NCI-H1105 treated with DMSO at 0.1 percent for 48 hours (cell line): ENCODE measurements around the gene KCNG2.

Source experiments
- DNase-seq: peaks from one replicate; lab custom pipeline; 2025; lab: John Stamatoyannopoulos, UW

Gene KCNG2

DNA sequence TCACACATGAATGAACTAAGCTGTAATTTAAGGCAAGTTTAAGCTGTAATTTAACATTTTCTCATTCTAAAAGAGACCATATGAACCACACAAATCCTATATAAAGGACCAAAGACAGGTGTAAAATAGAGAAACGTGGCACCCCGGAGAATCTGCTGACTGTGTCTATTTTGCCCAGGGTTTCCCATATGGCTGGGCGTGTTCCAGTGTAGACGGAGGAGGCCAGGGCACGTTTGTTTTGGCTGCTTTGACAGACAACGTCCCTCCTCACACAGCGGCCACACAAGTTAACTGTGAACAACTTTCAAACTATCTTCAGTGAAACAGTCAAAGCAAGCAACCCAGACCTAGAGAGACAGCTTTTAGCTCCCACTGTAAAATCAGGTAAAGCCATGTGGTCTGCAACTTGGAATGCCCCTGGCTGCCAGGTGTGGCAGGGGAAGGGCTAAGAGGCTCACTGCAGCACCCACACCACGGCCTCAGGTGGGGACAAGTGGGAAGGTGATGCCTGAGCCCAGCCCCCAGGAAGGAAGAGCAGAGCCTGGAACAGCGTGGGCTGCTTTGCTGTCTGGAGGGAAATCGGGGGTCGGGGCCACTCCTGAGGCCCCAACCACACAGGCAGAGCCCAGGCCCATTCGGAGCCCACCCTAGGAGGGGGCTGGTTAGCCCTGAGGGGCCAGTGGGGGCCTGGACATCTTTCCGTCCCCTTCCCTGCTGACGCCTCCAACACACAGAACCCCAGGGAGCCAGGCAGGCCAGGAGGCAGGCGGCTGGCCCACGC, 113.0 kb downstream of the KCNG2 start:
- no peak for DNase-seq

DNA sequence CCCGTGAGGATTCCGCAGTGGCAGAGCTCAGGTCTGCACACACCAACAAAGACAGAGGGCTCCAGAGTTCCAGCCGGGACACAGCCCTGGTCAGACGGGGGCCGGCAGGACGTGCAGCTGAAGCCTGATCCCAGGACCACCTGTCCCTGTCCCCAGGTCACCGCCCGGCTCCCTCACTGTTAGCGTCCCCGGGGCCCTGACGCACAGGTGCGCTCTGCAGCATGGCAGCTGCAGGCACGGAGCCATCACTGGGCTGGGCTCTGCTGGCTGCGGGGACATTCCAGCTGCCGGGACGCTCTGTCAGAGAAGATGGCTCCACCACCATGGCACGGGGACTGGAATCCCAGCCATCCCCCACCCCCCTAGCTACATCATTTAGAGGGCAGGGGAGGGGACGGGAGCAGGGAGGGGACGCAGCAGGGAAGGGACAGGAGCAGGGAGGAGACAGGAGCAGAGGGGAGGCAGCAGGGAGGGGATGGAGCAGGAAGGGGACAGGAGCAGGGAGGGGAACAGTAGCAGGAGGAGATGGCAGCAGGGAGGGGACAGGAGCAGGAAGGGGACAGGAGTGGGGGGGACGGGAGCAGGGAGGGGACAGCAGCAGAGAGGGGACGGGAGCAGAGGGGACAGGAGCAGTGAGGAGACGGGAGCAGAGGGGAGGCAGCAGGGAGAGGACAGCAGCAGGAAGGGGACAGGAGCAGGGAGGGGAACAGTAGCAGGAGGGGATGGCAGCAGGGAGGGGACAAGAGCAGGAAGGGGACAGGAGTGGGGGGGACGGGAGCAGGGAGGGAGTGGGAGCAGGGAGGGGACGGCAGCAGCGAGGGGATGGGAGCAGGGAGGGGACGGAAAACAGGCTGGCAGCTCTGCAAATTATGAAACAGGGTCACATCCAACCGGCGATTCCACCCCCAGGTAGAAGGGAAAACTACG, 113.9 kb downstream of the KCNG2 start:
- no peak for DNase-seq

DNA sequence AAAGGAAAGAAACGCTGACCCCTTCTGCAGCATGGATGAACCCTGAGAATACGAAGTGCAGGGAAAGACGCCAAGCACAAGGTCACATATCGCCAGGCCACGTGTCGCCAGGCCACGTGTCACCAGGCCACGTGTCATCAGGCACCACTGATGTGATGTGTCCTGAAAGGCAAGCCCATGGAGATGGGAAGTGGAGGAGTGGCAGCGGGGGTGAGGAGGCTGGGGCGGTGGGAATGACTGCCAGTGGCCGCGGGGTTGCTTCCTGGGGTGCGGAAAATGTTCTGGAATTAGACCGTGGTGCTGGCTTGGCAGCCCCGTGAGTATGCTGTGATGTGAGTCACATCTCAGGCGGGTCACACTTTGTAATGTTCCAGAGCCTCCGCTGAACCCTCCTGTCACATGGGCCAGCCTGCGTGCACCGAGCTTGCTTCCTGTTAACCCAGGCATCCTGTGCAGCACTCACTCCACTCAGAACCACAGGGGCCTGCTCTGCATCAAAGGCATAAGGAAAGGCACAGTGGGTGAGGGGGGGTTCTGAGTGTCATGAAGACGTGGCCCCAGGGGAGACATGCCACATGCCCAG, 114.8 kb downstream of the KCNG2 start:
- DNase-seq, result no peak

DNA sequence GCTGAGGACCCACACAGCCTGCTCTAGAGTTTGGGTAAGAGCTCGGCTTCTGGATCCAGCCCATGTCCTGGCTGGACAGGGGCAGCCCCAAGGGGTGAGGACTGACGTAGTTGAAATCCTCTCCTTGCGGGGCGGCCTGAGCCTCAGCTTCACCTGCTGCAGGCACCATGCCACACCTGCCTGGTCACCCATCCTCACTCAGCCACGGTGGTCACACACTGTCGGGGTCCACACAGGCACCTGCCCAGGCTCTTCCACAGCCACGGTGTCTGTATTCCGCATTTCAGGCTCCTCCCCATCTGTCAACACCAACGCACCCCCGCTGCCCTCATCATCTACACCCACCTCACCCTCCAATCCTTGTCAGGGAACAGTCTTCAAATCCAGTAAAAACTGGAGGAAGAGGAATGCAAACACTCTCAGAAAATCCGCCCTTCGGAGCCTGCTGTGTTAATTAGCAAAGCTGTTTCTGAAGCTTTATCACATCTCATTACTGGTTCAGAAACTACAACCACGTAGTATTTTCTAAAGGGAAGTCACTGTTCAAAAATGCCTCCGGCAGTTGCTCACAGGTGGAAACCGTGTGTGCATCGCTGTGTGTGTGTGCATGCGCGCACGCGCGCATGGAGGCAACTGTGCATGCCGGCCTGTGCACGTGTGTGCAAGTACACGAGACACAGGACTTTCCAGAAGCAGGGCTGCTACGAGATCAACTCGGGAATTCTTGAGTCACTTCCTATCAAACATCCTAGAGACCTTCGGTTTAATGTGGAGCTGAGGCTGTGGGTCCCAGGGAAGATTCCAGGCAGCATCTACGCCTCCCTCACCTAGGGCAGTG, 115.5 kb downstream of the KCNG2 start:
- no peak for DNase-seq

DNA sequence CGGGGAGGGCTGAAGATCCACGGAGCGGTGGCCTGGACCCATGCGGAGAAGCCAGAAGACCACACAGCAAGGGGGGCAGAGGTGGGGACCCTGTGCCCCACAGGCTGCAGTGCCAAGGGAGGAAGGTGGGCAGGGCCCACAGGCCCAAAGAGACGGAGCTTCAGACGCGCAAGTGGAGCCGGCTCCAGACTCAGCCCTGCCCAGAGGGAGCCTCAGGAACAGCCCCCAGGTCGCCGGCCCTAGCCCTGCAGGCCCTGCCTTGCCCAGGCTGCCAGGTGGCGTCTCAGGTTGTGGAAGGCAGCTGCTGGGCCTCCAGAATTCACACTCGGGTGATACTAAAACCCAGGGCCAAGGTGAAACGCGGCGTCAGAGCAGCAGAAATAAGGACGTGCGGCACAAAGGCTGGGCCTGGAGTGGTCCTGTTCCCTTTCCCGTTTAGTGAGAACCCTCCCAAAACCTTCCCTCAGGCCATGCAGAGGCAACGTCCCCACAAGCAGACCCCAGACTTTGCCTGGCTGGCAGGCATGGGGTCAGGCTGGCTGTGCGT, 116.9 kb downstream of the KCNG2 start:
- no peak for DNase-seq

DNA sequence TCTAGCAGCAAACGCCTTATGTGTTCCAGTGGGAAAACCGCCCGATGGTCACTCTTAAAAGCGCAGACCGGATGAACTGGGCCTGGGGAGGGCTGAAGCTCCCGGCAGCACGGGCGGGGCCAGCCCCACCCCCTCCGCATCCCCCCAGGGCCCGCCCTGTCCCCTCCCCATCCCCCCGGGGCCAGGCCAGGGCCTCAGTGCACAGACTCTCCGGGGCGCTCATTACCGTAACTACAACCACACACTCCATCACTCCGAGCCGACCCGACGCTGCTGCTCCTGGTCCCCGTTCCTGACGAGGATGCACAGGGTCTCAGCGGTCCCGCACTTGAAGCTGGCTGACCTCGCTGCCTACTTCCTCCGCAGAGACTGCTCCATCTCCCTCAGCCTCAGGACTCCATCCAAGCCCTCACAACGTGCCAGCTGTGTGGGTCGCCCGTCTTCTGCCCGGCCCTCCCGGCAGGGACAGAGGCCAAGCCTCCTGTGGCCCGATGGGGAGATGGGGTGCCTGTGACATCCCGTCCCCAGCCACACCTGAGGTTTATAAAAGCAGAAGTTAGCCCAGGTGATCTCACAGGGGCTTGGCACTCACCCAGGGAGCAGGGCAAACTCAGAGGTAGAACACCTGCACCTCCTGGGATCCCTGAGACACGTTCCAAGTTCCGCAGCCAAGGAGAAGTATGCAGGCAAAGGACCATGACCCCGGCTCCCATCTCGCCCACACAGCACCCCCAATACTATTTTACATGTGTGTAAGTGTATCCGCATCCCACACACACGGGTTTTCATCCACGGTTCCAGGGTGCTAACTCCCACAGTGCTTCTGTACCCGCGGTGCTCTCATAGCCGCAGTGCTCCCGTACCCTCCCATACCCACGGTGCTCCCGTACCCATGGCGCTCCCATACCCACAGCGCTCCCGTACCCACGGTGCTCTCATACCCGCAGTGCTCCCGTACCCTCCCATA, 117.7 kb downstream of the KCNG2 start:
- DNase-seq, result no peak

DNA sequence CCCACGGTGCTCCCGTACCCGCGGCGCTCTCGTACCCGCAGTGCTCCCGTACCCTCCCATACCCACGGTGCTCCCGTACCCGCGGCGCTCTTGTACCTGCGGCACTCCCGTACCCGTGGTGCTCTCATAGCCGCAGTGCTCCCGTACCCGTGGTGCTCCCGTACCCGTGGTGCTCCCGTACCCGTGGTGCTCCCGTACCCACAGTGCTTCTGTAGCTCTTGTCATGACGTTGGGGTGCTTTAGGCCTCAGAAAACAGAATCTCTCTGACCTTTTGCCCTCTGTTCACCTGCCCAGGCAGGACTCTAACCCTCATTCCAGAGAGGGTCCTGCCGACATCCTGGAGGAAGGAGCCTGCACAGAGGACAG, 118.4 kb downstream of the KCNG2 start:
- DNase-seq, result no peak

DNA sequence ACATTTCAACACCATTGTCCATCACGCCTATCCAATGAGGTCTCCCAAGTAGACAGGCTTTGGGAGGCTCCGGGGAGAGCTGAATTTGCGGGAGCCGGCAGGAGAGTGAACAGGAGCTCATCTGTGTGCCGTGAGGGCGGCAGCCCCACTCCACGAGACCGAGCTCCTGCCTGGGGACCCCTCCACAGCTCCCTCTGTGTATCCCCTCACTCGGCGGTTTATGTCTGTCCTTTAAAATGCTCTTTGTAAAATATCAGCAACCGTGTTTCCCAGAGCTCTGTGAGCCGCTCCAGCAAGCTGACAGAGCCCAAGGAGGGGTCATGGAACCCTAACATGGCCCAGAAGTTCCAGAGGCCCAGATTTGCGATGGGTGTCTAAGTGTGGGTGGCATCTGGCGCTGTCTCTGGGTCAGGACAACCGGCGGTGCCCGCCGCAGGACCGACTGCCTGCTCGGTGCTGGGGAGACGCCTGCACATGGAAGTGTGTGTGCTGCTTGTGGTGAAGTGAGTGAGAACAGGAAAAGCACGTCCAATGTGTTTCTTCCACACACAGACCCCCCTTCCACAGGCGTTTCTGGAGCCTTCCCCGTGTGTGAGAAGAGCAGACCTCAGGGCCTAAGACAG, 118.9 kb downstream of the KCNG2 start:
- no peak for DNase-seq

DNA sequence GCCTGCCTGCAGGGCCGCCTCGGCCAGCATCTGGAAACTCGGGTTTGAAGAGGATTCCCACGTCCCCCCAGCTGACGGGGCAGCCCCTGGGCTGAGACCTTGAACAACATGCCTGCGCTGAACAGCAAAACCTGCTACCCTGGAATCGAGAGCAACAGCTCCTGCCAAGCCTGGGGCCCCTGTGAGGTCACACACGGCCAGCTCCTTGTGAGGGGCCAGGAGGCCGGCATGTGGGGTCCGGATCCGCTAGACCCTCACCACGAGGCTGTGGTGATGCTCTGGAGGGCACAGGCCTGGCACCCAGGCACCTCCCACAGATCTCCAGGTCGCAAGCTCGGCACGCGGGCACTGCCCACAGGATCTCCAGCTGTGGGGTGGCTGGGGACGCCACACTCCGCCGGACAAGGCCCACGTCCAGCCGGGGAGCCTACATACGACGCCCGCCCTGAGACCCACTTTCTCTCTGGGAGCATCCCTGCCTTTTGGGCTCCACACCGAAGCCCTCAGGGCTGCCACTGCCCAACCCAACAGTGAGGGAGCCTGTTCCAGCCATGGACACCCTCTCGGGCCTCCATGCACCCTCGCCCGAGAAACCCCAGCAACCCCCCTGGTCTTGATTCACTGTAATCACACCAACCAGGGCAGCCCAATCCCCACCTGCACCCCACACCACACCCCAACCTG, 119.6 kb downstream of the KCNG2 start:
- no peak for DNase-seq

DNA sequence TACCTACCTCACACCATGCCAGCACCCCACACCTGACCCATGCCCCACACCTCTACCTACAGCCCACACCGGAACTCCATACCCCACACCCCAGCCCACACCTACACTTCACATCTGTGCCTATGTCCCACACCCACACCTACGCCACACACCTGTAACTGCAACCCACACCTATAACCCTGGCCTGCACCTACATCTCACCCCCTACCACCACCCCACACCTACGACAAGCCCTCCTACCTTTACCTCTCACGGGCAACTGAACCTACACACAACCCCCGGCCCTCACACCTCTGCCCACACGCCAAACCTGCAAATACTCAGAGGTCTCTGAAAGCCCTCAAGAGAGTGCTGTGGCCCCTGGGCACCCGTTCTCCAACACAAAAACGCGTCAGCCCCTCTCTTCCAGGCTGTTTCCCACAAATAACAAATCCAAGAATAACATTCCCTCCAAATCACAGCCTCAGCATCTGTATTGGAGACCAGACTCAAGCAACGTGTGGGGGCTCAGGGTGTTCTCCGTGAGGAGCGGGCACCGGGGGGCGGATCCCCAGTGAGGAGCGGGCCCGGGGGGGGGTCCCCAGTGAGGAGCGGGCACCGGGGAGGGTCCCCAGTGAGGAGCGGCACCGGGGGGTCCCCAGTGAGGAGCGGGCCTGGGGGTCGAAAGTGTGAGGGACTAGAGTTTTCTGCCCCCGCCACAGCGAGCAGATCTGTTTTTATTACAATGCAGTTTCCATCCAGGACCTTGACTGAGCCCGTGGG, 120.3 kb downstream of the KCNG2 start:
- no peak for DNase-seq

DNA sequence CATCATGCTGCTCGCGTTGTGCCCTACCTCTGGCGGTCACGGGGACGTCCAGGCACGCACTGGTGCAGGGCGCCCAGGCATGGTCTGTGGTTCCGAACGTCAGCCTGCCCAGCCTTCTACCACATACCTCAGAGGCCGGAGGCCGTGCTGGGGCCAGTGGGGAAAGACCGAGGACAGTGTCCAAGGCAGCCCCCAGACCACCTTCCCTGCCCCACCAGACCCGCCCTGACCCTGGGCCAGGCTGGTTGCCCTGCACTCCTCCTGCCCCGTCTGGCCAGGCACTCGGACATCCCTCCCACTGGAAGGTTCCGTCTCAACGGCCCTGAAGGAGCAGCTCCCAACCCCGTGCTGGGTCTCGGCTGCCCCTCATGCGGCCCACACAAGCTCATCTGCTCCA, 120.9 kb downstream of the KCNG2 start:
- DNase-seq, result no peak

DNA sequence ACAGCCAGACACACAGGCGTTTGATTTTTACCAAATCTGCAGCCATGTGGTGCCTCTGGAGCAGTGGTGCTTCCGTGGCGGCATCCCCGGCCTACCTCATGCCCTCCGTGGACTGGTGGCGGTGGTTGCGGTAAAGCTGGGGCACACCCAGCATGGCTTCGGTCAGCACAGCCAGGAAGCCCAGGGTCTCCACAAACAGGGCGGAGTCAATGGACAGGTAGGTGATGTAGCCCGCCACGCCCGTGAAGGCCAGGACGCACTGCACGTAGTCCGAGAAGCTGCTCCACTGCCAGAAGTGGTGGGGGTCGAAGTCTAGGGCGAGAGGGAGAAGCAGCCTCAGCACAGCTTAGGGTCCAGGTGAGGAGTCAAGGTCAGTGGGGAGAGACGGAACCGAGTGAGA, 121.4 kb downstream of the KCNG2 start:
- no peak for DNase-seq

DNA sequence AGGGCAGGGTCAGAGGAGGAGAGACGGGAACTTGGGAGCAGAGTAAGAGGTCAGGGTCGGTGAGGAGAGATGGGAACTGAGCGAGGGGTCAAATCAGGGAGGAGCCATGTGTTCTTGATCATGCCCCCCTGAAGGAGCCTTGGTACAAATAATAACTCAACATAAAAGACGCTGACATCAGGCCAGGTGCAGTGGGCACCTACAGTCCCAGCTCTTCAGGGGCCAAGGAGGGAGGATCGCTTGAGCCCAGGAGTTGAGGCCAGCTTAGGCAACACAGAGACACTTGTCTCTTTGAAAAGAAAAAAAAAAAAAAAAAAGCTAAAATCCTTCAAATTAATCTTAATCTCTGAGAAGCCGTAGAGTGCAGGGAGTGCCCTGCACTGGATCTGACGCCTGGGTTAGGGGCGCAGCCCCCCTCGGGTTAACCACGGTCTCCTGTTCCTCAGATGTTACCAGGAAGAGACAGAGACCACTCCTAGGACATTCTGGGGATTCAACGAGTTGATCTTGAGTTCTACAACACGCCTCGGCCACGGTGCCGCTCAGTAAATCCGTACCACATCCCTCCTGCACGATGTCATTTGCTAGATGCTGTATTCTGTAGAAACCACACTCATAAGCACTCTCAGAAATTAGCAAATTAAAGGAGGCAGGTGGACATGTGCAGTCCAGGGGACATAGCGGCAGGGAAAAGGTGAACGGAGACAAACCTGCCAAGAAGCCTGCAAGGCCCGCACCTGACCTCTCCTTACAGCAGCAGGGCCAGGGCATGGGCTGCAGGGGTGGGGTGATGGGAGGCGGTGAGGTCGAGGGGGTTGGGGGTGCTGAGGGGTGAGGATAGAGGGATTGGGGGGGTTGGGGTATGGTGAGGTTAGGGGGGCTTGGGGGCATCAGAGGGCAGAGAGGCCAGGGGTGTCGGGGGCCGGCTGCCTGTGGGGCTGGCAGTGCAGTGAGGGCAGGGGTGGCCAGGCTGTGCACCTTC, 124.5 kb downstream of the KCNG2 start:
- DNase-seq, result no peak

DNA sequence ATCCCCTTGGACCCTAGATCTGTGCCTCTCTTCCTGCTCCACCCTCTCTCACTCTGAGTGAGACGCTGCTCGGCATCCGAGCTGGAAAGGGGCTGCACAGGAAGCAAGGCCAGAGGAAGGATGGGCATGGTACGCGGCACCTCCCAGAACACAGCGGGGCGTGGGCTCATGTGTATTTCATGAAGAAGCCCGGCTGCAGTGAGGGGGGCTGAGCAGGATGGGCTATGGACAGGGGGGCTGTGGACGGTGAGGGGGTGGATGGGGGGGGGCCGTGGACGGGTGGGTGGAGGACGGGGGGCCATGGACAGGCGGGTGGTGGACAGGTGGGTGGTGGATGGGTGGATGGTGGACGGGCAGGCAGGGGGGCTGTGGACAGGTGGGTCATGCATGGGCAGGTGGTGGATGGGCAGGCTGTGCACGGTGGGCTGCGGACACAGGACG, 125.3 kb downstream of the KCNG2 start:
- DNase-seq, result no peak

DNA sequence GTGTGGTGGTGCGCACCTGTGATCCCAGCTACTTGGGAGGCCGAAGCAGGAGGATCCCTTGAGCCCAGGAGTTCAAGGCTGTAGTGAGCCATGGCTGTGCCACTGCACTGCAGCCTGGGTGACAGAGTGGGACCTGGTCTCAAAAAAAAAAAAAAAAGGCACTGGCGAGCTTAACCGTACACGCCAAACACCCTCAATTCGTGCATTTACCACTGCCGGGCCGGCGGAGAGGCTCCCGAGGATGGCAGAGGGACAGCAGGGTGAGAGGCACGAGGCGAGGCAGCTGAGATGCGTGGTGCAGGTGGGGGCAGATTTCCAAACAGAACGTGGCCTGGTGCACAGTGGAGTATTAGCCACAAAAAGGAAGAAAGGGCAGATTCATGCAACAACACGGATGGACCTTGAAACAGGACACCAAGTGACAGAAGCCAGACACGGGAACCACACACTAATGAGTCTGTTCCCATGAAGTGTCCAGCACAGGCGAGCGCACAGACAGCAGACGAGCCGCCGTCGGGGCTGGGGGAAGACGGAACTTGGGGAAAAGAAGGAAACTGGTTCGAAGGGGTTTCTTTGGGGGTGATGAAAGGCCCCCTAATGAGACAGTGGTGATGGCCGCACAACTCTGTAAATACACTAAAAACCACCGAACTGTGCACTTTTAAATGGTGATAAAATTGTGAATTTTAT, 126.3 kb downstream of the KCNG2 start:
- no peak for DNase-seq

DNA sequence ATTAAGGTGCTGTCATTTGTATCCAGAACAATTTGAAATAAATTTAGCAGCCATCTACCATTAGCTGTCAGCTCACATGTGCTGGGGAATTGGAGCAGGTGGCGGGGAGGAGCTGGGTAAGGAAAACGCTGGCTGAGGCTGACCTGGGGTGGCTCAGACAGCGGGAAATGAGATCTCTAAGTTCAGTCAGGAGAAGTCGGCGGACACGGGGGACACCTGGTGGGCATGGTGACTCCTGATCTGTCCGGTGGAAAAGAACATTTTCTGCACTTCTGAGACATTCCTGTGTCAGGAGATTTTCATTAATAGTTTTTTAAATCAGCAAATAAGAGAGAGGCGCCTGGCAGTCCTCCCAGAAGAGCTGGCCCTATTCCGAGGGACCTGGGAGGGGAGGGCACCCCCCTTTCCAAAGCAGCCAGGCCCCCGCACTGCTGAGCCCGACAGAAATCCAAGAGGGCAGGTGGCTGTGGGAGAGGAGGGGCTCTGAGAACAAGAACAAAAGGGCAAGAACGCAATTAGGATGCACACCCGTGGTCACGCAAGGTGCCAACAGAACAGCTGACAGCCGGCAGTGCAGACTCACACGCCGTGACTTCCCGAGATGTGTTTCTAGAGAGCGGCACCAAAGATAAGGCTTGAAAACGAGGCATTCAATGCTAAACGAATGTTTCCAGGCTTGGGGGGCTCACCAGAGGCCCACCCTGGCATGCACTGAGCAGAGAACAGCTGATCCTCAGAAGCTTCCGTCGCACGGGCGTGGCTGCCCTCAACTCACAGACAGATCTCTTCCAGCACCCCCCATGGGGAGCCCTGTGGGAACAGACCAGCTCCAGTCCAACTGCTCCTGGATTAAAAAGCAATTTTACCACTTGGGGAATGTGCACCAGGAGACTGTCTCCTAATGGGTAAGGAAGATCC, 127.3 kb downstream of the KCNG2 start:
- peak; percentile 95 for DNase-seq
